HG02759 (cell line): ENCODE results near the gene LZIC.

Experiments
- ATAC-seq: cut with Tn5 transposase; IDR thresholded peaks from one replicate; pipeline ENCODE4 v1.9.1; 2021; ENCODE audit warnings: mild to moderate bottlenecking, moderate library complexity; ENCODE audit not compliant: unreplicated experiment

LZIC gene

DNA sequence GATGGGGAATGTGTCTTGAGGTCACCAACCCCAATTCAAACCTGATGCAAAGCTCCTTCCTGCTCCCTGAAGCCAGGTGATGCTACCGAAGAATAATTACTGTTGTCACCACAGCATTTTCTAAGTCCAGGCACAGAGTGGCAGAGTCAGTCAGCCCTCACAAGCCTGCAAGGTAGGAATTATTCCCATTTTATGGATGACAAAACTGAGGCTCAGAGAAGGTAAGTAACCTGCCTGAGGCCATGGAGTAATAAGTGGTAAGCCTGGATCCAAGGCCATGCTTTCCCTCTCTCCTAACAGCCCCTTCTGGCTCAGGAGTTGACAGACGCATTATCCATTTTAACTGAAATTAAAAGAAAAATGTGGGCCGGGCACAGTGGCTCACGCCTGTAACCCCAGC lies 56.1 kb downstream of the LZIC start:
- ATAC-seq: no peak

DNA sequence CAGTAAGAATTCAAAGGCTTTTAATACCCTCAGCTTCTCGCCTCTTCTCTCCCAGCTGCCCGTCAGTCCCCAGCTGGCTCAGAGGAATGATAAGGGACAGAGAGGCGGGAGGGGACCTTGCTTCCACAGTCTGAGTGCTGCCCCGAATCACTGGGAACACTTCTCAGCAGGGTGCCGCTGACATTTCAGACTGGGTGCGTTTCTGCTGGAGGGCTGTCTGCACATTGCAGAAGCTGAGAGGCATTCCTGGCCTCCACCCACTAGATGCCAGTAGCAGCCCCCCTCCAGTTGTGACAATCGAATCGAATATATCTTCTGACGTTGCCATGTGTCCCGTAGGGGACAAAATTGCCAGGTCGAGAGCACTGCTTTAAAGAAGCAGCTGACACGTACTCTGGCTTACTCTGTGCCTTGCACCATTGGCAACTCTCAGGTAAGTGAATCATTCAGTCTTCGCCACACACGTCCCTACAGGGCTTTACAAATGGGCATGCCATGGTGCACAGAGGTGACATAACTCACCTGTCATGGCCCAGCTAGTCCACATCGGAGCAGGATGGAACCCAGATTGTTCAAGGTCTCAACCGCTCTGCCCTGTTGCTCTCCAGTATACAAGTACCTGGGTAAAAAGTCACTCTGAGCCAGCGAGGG lies 57.0 kb downstream of the LZIC start:
- no peak for ATAC-seq

DNA sequence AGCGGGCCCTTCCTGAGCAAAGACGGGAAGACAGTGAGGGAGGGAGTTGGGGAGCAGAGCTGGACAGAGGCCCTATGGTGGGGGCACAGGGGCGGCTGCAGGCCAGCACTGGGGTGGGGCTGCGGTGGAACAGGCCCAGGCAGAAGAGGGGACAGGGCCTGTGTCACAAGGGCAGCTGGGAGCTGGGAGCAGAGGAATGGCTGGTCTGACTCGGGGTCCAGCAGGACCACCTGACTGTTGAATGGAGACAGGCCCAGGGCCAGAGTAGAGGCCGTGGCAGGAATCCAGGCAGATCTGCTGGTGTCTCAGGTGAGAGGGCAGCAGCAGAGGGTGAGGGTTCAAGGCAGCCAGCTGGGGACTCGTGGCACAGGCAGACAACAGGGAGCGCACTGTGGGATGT lies 58.4 kb downstream of the LZIC start:
- ATAC-seq: no peak

DNA sequence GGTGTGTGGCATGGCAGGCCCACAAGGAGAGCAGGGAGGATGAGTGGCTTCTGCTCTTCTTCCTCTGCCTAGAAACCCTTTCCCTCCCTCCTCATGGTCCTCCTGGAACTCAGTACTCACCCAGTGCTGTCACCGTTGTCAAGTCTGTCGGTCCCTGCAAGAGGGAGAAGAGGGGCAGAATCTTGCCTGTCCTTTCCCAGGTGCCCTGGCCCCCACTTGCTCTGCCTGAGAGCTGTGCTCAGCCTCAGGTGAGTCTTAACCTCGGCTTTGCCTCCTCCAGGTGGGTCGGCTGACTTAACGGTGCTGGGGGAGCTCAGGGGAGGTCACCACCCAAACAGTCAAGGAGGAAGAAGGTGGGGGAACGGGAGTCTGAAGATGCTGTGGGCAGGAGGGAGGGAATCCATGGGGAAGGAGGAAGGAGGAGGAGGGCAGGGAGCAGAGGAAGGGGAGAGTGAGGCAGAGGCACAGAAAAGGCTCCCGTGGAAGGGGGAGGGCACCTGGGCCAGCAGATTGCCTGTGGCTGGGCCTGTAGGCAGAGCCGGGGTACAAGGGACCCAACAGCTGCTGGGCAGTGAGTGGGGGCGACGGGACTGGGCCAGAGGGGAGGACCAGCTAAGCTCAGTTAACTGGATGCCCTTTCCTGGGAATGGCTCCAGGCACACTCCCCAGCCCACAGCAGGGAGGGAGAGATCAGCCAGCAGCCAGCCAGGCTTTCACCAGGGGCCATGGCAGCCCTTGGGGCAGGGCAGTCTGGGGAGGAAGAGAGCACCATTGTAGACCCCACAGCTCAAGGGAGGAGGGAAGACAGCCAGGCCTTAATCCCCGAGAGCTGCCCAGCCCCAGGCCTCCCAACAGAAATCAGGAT lies 59.4 kb downstream of the LZIC start:
- no peak for ATAC-seq

DNA sequence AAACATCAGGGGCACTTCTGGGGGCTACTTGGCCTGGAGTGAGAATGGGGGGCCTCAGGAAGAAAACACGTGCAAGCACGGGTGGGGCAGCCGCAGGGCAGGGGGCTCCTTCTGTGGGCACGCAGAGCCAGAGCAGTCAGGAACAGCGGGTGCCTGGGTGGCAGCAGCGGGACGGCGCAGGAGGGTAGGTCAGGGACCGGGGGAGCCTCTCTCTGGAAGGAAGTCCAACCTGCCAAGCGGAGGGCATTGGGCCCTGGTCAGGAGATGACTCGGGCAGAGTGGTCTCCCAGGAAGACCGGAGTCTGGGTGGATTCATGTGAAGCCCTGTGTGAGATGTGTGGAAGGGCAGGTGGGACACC lies 60.3 kb downstream of the LZIC start:
- ATAC-seq: no peak

DNA sequence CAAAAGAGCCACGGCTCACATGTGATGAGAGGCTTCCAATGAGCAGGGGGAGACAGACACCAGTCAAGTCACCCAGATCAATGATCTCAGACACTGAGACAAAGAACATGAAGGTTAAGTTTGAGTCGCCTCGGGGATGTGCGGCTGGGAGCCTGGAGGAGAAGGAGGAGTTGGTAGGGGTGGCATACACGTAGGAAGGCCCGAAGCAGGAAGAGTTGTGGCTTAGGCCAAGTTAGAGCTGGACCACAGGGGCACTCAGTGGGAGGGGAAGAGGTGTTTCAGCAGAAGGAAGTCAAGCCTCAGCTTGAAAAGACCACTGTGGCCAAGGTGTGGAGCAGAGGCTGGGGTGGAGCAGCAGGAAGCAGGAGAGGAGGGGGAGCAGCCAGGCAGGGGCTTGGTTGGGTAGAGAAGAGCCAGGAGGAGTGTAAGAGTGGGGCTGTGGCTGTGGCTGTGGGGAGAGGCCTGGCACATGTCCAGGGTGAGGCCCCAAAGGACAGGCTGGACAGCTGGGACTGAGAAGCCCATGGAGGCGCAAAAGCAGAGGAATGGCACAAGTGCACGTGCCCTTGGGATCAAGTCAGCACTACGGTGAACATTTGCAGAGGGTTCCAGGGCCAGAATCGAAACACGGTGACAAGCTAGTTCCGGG lies 60.8 kb downstream of the LZIC start:
- ATAC-seq: no peak

DNA sequence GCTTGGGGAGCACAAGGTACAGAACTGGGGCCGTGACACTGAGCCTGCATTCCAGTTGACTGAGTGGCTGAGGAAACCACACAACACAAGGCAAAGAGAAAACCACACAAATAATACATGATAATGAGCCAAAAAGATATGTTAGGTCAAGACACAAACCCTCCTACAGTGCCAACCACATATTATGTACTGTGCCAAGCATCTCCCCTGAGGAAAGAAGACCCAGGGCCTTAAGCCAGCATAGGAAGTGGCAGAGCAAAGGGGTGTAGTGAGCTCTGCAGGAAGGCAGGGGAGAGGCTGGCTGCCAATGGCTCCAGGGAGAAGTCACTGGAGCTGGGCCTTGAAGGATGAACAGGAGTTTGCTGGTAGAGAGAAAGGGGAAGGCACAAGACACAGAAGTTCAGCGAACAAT lies 61.3 kb downstream of the LZIC start:
- ATAC-seq: no peak
